Femur (tissue), 1 donor: Measurements from ENCODE around the gene C14orf119.

Experiments
- DNase-seq: peaks from one replicate; pipeline ENCODE4 v3.0.0-alpha.2; 2017

The C14orf119 gene

GRCh38 chr14:23095196-23096108 lies at the start of gene C14orf119:
C14orf119 (plus strand) TSS chr14:23095505; CDS start chr14:23097659, 2,154 bp downstream.
- DNase-seq, result peak; percentile 100

- no peak for DNase-seq
Observed at GRCh38 chr14:23047034-23047634, 48.2 kb upstream of the C14orf119 start.

- no peak for DNase-seq
Observed at GRCh38 chr14:23047751-23048693, 47.3 kb upstream of the C14orf119 start.

GRCh38 chr14:23049011-23049410 lies 46.3 kb upstream of the C14orf119 start:
- no peak for DNase-seq

- no peak for DNase-seq
Observed at GRCh38 chr14:23051141-23052057, 43.9 kb upstream of the C14orf119 start.

GRCh38 chr14:23052182-23052623 lies 43.1 kb upstream of the C14orf119 start:
- DNase-seq, result no peak

GRCh38 chr14:23052671-23053070 lies 42.6 kb upstream of the C14orf119 start:
- no peak for DNase-seq

- DNase-seq, result no peak
Observed at GRCh38 chr14:23053426-23053825, 41.9 kb upstream of the C14orf119 start.

- no peak for DNase-seq
Observed at GRCh38 chr14:23054000-23054811, 41.1 kb upstream of the C14orf119 start.

GRCh38 chr14:23055147-23055550 lies 40.2 kb upstream of the C14orf119 start:
- no peak for DNase-seq

GRCh38 chr14:23055621-23056144 lies 39.6 kb upstream of the C14orf119 start:
- no peak for DNase-seq

- peak; percentile 71 for DNase-seq
Observed at GRCh38 chr14:23056145-23056955, 39.0 kb upstream of the C14orf119 start.

- DNase-seq, result peak; percentile 87
Observed at GRCh38 chr14:23056956-23057756, 38.1 kb upstream of the C14orf119 start, which contains the start of gene CDH24. CDH24 (minus strand) TSS chr14:23057520; CDS start chr14:23055733, 1,787 bp downstream.

GRCh38 chr14:23057757-23058653 lies 37.3 kb upstream of the C14orf119 start:
- DNase-seq, result peak; percentile 93

GRCh38 chr14:23058654-23059504 lies 36.4 kb upstream of the C14orf119 start:
- peak; percentile 19 for DNase-seq

GRCh38 chr14:23060536-23061260 lies 34.6 kb upstream of the C14orf119 start:
- no peak for DNase-seq
